ENCODE data around the gene XXYLT1.

- TF ChIP-seq, protein P1, sequence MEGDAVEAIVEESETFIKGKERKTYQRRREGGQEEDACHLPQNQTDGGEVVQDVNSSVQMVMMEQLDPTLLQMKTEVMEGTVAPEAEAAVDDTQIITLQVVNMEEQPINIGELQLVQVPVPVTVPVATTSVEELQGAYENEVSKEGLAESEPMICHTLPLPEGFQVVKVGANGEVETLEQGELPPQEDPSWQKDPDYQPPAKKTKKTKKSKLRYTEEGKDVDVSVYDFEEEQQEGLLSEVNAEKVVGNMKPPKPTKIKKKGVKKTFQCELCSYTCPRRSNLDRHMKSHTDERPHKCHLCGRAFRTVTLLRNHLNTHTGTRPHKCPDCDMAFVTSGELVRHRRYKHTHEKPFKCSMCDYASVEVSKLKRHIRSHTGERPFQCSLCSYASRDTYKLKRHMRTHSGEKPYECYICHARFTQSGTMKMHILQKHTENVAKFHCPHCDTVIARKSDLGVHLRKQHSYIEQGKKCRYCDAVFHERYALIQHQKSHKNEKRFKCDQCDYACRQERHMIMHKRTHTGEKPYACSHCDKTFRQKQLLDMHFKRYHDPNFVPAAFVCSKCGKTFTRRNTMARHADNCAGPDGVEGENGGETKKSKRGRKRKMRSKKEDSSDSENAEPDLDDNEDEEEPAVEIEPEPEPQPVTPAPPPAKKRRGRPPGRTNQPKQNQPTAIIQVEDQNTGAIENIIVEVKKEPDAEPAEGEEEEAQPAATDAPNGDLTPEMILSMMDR (IDR thresholded peaks at IDR 0.05) = no peak
- no peak for TF ChIP-seq POLR2A (IDR thresholded peaks at IDR 0.05)
These were observed 97.3 kb downstream of the XXYLT1 start for GRCh38 chr3:195173657-195174056.
